HL-60 (cell line): ENCODE measurements around the gene CKAP4.
A peak's percentile ranks its signal among the peaks of the same experiment; 100 is the strongest.

ENCODE experiments used
- DNase-seq, 2 experiments: peaks; one replicate each; pipeline ENCODE4 v3.0.0-alpha.2; 2010 to 2020; ENCODE audit warnings: low read depth in 1 of 2, low spot score in 1 of 2
- H3K27ac ChIP-seq: fragments of 250-450 bp; sonication (Bioruptor Pico); replicated peaks from 2 replicates; pipeline ENCODE4 v1.5.1; 2020; ENCODE audit warnings: mild to moderate bottlenecking, moderate library complexity
- H3K27me3 ChIP-seq: fragments of 250-450 bp; sonication (Bioruptor Pico); 2 replicates; pipeline ENCODE4 v1.5.1; 2021; ENCODE audit warnings: mild to moderate bottlenecking, moderate library complexity; ENCODE audit not compliant: insufficient read depth, poor library complexity, severe bottlenecking
- H3K4me3 ChIP-seq: replicated peaks from 2 replicates; pipeline ENCODE4 v1.5.1; 2011; ENCODE audit warnings: mild to moderate bottlenecking, control low read depth, low read length; ENCODE audit not compliant: insufficient read depth
- GABPA ChIP-seq: IDR thresholded peaks from 2 replicates; pipeline ENCODE4 v1.6.1; 2012; ENCODE audit warnings: low read depth
- POLR2AphosphoS5 ChIP-seq: IDR thresholded peaks from 2 replicates; pipeline ENCODE4 v1.6.1; 2012; ENCODE audit warnings: low read depth
- SPI1 ChIP-seq: IDR thresholded peaks from 2 replicates; pipeline ENCODE4 v1.6.1; 2012; ENCODE audit warnings: low read depth, mild to moderate bottlenecking, borderline replicate concordance
- TF ChIP-seq, protein P1 (sequence below): IDR thresholded peaks from 2 replicates; pipeline ENCODE4 v1.6.1; 2012; ENCODE audit warnings: low read depth; ENCODE audit not compliant: insufficient replicate concordance
- TF ChIP-seq, protein P2 (sequence below): IDR thresholded peaks from one replicate; pipeline ENCODE4 v1.5.1; 2011; ENCODE audit warnings: low read length, control low read depth, inconsistent platforms; ENCODE audit not compliant: insufficient read depth

The CKAP4 gene

DNA sequence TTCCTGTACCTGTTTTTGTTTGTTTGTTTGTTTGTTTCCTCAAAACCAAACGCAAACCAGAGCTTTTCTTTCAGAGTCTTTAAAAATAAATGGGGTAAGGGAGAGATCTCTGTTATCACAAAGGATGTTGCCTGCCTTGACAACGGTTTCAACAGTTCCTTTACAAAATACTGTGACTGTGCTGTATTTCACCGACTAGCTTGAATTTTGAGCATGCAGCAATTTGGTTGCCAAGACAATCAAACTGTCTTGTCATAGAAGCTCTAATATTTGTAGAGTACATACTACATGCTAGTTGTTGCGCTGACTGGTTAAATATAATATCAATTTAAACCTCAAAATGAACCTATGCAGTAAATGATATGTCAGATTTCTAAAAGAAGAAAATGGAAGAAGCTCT is 32.3 kb upstream of the CKAP4 start:
- Histone ChIP-seq H3K27me3 (peaks cover 14% of the 10 kb centered on the region), H3K27ac (peak overlapping the region; percentile 63), H3K4me3 (no peak overlapping the region)
- TF ChIP-seq SPI1: no peak
- TF ChIP-seq, protein P1, sequence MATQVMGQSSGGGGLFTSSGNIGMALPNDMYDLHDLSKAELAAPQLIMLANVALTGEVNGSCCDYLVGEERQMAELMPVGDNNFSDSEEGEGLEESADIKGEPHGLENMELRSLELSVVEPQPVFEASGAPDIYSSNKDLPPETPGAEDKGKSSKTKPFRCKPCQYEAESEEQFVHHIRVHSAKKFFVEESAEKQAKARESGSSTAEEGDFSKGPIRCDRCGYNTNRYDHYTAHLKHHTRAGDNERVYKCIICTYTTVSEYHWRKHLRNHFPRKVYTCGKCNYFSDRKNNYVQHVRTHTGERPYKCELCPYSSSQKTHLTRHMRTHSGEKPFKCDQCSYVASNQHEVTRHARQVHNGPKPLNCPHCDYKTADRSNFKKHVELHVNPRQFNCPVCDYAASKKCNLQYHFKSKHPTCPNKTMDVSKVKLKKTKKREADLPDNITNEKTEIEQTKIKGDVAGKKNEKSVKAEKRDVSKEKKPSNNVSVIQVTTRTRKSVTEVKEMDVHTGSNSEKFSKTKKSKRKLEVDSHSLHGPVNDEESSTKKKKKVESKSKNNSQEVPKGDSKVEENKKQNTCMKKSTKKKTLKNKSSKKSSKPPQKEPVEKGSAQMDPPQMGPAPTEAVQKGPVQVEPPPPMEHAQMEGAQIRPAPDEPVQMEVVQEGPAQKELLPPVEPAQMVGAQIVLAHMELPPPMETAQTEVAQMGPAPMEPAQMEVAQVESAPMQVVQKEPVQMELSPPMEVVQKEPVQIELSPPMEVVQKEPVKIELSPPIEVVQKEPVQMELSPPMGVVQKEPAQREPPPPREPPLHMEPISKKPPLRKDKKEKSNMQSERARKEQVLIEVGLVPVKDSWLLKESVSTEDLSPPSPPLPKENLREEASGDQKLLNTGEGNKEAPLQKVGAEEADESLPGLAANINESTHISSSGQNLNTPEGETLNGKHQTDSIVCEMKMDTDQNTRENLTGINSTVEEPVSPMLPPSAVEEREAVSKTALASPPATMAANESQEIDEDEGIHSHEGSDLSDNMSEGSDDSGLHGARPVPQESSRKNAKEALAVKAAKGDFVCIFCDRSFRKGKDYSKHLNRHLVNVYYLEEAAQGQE: no peak
- peak in 1 of 2 experiments; percentile 53 for DNase-seq

DNA sequence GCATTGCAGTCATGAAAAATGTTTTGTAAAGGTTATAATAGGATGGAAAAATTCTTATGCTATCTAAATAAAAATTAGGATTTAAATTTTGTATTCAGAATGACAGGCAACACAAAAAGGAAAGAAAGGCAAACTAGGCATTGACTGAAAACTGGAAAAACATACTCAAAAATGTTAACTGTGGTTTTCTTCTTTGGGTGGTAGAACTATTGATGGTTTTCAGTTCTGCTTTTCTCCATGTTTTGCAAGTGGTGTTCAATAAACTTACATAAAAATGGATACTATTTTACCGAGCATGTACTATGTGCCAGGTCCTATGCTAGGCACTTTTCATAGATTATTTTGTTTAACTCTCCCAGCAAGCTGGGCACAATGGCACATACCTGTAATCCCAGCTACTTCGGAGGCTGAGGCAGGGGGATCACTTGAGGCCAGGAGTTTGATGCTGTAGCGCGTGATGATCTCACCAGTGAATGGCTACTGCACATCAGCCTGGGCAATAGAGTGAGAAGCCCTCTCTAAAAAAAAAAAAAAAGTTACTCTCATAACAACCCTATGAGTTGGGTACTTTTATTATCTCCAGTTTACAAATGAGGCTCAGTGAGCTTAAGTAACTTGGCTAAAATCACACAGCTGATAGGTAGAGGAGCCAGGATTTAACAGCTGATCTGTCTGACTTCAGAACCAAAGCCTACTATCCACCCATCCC is 28.4 kb upstream of the CKAP4 start:
- Histone ChIP-seq H3K27ac (no peak overlapping the region), H3K4me3 (no peak overlapping the region), H3K27me3 (peaks cover 5% of the 10 kb centered on the region)
- TF ChIP-seq POLR2AphosphoS5: no peak
- TF ChIP-seq GABPA: no peak
- TF ChIP-seq SPI1: no peak
- DNase-seq: no peak

DNA sequence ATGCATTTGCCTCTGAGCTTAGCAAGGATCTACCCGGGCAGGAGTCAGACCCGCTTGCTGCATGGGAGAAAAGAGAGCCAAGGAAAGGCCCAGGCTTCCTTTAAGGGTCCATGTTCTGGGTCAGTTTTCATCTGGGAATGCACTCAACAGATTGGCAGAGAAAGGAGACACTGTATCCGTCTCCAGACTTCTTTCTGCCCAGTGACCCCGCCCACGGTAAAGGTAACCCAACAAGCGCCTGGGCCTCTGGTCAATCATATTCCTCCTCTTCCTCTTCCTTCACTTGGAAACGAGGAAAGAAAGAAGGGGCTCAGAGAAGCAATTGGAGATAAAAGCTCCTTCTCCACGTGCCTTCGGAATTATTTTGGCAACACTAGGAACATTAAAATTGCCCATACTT is 27.6 kb upstream of the CKAP4 start:
- DNase-seq: no peak
- Histone ChIP-seq H3K27me3 (peaks cover 5% of the 10 kb centered on the region), H3K4me3 (no peak overlapping the region), H3K27ac (no peak overlapping the region)
- TF ChIP-seq GABPA: no peak
- TF ChIP-seq, protein P1: no peak
- TF ChIP-seq SPI1: no peak
- TF ChIP-seq, protein P2, sequence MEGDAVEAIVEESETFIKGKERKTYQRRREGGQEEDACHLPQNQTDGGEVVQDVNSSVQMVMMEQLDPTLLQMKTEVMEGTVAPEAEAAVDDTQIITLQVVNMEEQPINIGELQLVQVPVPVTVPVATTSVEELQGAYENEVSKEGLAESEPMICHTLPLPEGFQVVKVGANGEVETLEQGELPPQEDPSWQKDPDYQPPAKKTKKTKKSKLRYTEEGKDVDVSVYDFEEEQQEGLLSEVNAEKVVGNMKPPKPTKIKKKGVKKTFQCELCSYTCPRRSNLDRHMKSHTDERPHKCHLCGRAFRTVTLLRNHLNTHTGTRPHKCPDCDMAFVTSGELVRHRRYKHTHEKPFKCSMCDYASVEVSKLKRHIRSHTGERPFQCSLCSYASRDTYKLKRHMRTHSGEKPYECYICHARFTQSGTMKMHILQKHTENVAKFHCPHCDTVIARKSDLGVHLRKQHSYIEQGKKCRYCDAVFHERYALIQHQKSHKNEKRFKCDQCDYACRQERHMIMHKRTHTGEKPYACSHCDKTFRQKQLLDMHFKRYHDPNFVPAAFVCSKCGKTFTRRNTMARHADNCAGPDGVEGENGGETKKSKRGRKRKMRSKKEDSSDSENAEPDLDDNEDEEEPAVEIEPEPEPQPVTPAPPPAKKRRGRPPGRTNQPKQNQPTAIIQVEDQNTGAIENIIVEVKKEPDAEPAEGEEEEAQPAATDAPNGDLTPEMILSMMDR: no peak
- TF ChIP-seq POLR2AphosphoS5: no peak

DNA sequence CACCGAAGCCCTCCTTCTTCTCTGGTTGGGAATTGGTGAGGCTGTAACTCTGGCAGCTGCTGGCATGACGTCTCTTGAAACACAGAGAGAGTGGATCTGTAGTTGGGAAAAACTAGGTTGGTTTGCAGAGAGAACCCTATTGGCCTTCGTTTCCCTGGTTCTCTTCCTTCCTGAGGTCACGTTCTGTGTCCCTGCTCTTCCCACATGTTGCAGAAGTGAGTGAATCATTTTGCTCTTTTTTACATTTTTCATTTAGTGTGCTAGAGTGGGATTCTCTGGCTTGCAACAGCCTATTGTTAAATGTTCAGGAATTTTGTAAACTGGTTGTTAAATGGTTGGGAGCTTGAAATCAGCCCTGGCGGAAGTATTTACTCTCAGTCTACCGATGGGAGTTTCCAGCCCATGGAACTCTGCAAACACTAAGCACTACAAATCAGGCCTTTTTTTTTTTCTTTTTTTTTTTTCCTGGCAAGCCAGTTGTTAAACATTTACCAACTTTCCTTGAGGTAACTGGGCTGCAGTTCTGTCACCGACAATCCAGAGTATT is 26.8 kb upstream of the CKAP4 start:
- H3K27me3 ChIP-seq: peaks cover 5% of the 10 kb centered on the region
- H3K27ac ChIP-seq: no peak overlapping the region
- no peak overlapping the region for H3K4me3 ChIP-seq
- DNase-seq: no peak
- TF ChIP-seq POLR2AphosphoS5: no peak
- TF ChIP-seq, protein P1: no peak
- TF ChIP-seq SPI1: no peak
- no peak for TF ChIP-seq GABPA
- TF ChIP-seq, protein P2: no peak
